ENCODE results near the gene ZNF26. TPM values are rescaled to one million over a fixed set of nuclear protein-coding genes. Genes with fewer than 3 reads are reported as not detected.

The ZNF26 gene
- total and polyA plus RNA-seq, 10 of the 15 experiments (the other 5 are each of a cell fraction or from before 2014, with no cell fraction given) = 1.00 to 17.1 (median 10.5) TPM

DNA sequence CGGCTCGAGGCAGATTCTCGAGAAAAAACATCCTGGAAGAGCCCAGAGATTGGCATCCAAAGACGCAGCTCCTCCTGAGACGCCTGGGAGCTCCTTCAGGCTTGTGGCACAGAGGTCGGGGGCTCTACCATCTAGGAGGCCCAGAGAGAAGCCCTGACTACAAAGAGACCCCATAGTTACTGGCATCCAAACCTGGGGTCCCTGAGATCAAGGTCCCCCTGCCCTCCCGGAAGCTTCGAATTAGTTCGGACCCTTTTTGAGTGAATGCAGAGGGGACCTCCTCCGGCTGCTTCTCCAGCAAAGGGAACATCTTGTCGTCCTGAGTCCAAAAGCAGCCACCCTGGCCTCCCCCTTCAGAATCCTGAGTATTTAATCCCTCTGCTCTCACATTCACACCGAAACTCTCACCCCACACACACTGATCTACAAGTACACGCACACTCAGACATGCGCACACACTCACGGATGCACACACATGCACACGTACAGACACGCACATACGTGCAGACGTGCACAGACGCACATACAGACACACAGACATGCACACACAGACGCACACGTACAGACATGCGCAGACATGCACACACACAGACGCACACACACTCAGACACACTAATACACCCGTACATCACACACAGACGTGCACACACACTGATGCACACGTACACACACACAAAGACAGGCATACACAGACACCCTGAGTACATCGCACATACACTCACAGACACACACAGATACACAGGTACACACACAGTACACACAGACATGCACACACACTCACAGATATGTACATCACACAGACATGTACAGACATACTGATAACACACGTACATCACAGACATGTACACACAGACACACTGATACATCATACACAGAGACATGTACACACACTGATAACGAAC is 36.0 kb upstream of the ZNF26 start:
- 96% methylated on average over 30 of the region's 30 CpGs for WGBS (ENCODE audit: insufficient coverage, insufficient replicate concordance, low lambda C conversion rate, missing lambda C conversion rate)
- ATAC-seq (no peak), FAIRE-seq (no peak), DNase-seq (ENCODE audit: low read depth, low spot score) (no peak)
- Histone ChIP-seq H4K20me1 (ENCODE audit: control insufficient read depth, insufficient read depth) (no peaks in the 10 kb centered on the region), H3K9ac (ENCODE audit: control insufficient read depth, insufficient read depth, low read length) (no peak overlapping the region), H3K79me2 (ENCODE audit: control insufficient read depth, insufficient read depth, low read length) (no peaks in the 10 kb centered on the region; the same call in 1 of the 2 replicates), H3K4me2 (ENCODE audit: control insufficient read depth, insufficient read depth) (no peak overlapping the region), H3K27me3 (replicated peaks in 1 of 2; ENCODE audit: control insufficient read depth in 2 of 2, insufficient read depth in 2 of 2, low read length in 1 of 2) (no peaks in the 10 kb centered on the region), H3K36me3 (ENCODE audit: control insufficient read depth in 2 of 2, insufficient read depth in 2 of 2, low read length in 1 of 2) (peaks cover 0 to 2% of the 10 kb centered on the region in 2 experiments; a peak in 1 of 4 replicates), H3K9me3 (replicated peaks; ENCODE audit: control insufficient read depth, insufficient read depth, low read length) (peaks cover 54% of the 10 kb centered on the region), H3K4me3 (no peak overlapping the region), H2AFZ (ENCODE audit: control insufficient read depth, low read depth, low read length) (no peak overlapping the region), H3K27ac (ENCODE audit: control insufficient read depth, insufficient read depth) (no peak overlapping the region), H3K4me1 (ENCODE audit: control insufficient read depth, insufficient read depth, low read length) (no peaks in the 10 kb centered on the region)
- CTCF ChIA-PET = no interaction called here
- RAD21 ChIA-PET (ENCODE audit: unreplicated experiment) = no interaction called here
- intact Hi-C loops (cut with micrococcal nuclease; ENCODE audit: unreplicated experiment) = no loop called here
- no TSS peak for BruUV-seq (replicated peaks)
- SMC1A ChIA-PET (ENCODE audit: uncharacterized antibody, unreplicated experiment) = no interaction called here
- POLR2A ChIA-PET = no interaction called here
- TF ChIP-seq, protein P1, sequence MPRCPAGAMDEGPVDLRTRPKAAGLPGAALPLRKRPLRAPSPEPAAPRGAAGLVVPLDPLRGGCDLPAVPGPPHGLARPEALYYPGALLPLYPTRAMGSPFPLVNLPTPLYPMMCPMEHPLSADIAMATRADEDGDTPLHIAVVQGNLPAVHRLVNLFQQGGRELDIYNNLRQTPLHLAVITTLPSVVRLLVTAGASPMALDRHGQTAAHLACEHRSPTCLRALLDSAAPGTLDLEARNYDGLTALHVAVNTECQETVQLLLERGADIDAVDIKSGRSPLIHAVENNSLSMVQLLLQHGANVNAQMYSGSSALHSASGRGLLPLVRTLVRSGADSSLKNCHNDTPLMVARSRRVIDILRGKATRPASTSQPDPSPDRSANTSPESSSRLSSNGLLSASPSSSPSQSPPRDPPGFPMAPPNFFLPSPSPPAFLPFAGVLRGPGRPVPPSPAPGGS (IDR thresholded peaks at IDR 0.05; ENCODE audit: borderline replicate concordance, insufficient read depth, low read depth, low read length, poor library complexity, severe bottlenecking) = peak; percentile 37
- TF ChIP-seq MEF2B (IDR thresholded peaks at IDR 0.05; ENCODE audit: partially characterized antibody, poor library complexity, severe bottlenecking) = no peak
- in situ Hi-C loops (cut with MboI) = no loop called here

DNA sequence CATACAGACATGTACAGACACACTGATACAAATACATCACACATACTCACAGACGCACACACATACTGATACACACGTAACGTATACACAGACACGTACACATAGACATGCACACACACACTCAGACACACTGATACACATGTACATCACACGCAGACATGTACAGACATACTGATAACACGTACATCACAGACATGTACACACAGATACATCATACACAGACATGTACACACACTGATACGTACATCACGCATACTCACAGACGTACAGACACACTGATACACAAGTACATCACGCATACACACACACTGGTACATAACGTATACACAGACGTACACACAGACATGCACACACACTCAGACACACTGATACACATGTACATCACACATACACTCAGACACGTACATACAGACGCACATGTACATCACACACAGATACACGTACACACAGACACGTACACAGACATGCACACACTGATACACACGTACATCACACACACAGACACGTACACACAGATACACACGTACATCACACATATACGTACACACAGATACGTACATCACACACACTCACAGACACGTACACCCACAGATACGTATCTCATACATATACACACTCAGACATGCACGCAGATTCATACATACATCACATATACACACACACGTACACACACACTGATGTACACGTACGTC is 35.2 kb upstream of the ZNF26 start:
- POLR2A ChIA-PET = no interaction called here
- SMC1A ChIA-PET (ENCODE audit: uncharacterized antibody, unreplicated experiment) = no interaction called here
- Histone ChIP-seq H3K36me3 (ENCODE audit: control insufficient read depth in 2 of 2, insufficient read depth in 2 of 2, low read length in 1 of 2) (no peaks in the 10 kb centered on the region; a peak in 1 of 4 replicates), H3K9me3 (replicated peaks; ENCODE audit: control insufficient read depth, insufficient read depth, low read length) (peaks cover 48% of the 10 kb centered on the region), H3K4me2 (ENCODE audit: control insufficient read depth, insufficient read depth) (no peak overlapping the region), H2AFZ (ENCODE audit: control insufficient read depth, low read depth, low read length) (no peak overlapping the region), H3K4me3 (no peak overlapping the region), H3K27ac (ENCODE audit: control insufficient read depth, insufficient read depth) (no peak overlapping the region), H3K9ac (ENCODE audit: control insufficient read depth, insufficient read depth, low read length) (no peak overlapping the region), H3K27me3 (replicated peaks in 1 of 2; ENCODE audit: control insufficient read depth in 2 of 2, insufficient read depth in 2 of 2, low read length in 1 of 2) (no peaks in the 10 kb centered on the region), H4K20me1 (ENCODE audit: control insufficient read depth, insufficient read depth) (no peaks in the 10 kb centered on the region), H3K79me2 (ENCODE audit: control insufficient read depth, insufficient read depth, low read length) (peaks cover 4% of the 10 kb centered on the region; the same call in 1 of the 2 replicates), H3K4me1 (ENCODE audit: control insufficient read depth, insufficient read depth, low read length) (no peaks in the 10 kb centered on the region)
- WGBS (ENCODE audit: insufficient coverage, insufficient replicate concordance, low lambda C conversion rate, missing lambda C conversion rate) = 94% methylated on average over 27 of the region's 27 CpGs
- DNase-seq (ENCODE audit: low read depth, low spot score) (no peak), ATAC-seq (no peak), FAIRE-seq (peak; percentile 65)
- RAD21 ChIA-PET (ENCODE audit: unreplicated experiment) = no interaction called here
- CTCF ChIA-PET = no interaction called here
- BruUV-seq (replicated peaks) = no TSS peak
- intact Hi-C loops (cut with micrococcal nuclease; ENCODE audit: unreplicated experiment) = no loop called here
- in situ Hi-C loops (cut with MboI) = no loop called here
- TF ChIP-seq RELA (IDR thresholded peaks at IDR 0.05; ENCODE audit: borderline replicate concordance, partially characterized antibody) (no peak), SMC3 (IDR thresholded peaks at IDR 0.05; ENCODE audit: borderline replicate concordance, low read length) (no peak), TCF7 (IDR thresholded peaks at IDR 0.05; ENCODE audit: borderline replicate concordance) (no peak), NR2C2 (IDR thresholded peaks at IDR 0.05; ENCODE audit: borderline replicate concordance, control insufficient read depth, insufficient read length, low read depth) (peak; percentile 61), POLR2A (IDR thresholded peaks at IDR 0.05; ENCODE audit: low read depth, low read length) (no peak)
- TF ChIP-seq, protein P2, sequence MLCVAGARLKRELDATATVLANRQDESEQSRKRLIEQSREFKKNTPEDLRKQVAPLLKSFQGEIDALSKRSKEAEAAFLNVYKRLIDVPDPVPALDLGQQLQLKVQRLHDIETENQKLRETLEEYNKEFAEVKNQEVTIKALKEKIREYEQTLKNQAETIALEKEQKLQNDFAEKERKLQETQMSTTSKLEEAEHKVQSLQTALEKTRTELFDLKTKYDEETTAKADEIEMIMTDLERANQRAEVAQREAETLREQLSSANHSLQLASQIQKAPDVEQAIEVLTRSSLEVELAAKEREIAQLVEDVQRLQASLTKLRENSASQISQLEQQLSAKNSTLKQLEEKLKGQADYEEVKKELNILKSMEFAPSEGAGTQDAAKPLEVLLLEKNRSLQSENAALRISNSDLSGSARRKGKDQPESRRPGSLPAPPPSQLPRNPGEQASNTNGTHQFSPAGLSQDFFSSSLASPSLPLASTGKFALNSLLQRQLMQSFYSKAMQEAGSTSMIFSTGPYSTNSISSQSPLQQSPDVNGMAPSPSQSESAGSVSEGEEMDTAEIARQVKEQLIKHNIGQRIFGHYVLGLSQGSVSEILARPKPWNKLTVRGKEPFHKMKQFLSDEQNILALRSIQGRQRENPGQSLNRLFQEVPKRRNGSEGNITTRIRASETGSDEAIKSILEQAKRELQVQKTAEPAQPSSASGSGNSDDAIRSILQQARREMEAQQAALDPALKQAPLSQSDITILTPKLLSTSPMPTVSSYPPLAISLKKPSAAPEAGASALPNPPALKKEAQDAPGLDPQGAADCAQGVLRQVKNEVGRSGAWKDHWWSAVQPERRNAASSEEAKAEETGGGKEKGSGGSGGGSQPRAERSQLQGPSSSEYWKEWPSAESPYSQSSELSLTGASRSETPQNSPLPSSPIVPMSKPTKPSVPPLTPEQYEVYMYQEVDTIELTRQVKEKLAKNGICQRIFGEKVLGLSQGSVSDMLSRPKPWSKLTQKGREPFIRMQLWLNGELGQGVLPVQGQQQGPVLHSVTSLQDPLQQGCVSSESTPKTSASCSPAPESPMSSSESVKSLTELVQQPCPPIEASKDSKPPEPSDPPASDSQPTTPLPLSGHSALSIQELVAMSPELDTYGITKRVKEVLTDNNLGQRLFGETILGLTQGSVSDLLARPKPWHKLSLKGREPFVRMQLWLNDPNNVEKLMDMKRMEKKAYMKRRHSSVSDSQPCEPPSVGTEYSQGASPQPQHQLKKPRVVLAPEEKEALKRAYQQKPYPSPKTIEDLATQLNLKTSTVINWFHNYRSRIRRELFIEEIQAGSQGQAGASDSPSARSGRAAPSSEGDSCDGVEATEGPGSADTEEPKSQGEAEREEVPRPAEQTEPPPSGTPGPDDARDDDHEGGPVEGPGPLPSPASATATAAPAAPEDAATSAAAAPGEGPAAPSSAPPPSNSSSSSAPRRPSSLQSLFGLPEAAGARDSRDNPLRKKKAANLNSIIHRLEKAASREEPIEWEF (IDR thresholded peaks at IDR 0.05; ENCODE audit: insufficient replicate concordance, low read depth, low read length) = no peak
